ENCODE data around the gene NAP1L4.
A peak's percentile ranks its signal among the peaks of the same experiment; 100 is the strongest.

The NAP1L4 gene

DNA sequence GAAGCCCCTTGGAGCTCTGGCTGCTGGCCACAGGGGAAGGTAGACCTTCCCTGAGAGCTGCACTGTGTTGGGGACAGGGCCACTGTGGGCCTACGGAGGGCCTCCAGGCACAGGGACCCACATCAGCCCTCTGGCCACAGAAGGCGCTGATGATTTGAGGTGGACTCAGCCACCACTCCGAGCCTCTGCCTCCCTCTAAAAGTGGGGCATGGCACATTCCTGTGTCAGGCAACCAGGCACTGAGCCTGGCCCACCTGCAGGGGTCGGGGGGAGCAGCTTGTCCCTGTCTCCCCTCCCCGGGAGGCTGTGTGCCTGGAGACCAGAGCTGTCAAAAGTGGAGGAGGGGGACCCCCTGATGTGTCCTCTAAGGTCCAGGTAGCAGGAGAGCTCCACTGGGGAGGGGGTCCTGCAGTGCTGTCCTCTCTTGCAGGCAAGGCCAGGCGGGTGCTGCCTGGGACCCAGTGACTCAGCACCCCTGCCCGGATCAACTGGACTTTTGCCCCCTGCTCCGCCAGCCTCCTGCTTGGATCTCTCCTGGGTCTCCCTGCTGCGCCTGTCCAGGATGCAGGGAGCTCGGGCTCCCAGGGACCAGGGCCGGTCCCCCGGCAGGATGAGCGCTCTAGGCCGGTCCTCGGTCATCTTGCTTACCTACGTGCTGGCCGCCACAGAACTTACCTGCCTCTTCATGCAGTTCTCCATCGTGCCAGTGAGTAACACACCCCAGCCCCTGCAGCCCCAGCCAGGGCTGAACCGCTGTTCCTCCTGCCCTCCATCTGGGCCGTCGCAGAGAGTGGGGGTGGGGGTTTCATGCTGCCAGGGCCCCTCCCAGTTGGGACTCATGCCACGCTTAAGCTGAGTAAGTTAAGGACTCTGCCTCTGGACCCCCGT lies 89.1 kb downstream of the NAP1L4 start:
- DNase-seq, result no peak

- peak; percentile 90 for DNase-seq
Observed at GRCh38 chr11:2901854-2902783, 90.0 kb downstream of the NAP1L4 start.

DNA sequence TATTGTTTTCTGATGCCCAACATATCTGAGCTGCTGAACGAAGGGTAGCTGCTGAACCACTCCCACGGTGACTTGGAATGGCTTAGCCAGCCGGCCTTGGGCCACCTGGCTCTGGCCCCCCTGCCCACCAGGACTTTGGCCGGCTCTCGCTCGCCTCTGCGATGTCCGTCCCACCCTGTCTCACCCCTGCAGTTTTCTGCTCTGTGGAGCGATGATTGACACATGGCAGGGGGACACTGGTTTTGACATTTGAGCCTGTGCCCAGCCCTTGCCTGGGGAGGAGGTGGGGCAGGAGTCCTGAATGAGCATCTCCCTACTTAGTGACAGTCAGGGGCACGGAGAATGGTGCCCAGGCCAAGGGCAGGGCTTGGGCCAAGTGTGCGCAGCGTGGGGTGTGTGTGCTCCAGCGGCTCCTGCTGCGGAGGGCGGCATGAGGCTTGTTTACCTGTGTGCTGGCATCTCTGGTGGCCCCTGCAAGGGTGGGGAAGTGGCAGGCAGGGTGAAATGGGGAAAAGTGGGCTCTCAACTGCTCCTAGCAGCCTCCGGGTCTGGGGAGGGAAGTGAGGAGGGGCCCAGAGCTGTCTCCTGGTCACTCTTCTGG lies 90.8 kb downstream of the NAP1L4 start:
- DNase-seq, result no peak

DNA sequence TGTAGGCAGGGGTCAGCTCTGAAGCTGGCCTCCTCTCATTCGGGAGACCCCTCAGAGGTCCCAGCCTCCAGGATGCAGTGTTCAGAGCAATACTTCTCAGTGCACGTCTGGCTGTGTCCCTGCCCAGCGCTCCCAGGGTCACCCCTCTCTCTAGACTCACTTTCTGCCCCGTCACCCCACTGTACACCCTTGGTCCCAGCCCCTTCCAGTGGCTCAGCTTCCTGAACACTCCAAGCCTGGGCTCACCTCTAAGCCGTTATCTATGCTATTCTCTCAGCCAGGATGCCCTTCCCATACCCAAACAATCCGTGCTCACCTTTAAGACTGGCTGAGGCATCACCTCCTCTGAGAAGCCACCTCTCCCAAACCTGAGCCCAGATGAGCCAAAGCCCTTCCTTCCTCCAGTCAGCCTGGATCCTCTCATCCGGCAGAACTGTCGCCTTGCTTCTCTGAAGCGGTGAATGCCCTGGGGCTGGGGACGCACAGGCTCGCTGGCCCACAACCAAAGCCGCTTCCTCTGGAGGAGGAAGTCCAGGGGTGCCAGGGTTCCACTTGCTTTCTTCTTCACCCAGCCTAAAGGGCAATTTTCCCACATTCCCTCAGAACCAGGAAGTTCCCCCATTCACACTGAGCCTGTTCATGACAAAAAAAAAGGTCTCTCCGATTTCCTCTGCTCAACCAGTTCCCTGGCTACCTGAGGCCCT lies 92.9 kb downstream of the NAP1L4 start:
- DNase-seq, result no peak

DNA sequence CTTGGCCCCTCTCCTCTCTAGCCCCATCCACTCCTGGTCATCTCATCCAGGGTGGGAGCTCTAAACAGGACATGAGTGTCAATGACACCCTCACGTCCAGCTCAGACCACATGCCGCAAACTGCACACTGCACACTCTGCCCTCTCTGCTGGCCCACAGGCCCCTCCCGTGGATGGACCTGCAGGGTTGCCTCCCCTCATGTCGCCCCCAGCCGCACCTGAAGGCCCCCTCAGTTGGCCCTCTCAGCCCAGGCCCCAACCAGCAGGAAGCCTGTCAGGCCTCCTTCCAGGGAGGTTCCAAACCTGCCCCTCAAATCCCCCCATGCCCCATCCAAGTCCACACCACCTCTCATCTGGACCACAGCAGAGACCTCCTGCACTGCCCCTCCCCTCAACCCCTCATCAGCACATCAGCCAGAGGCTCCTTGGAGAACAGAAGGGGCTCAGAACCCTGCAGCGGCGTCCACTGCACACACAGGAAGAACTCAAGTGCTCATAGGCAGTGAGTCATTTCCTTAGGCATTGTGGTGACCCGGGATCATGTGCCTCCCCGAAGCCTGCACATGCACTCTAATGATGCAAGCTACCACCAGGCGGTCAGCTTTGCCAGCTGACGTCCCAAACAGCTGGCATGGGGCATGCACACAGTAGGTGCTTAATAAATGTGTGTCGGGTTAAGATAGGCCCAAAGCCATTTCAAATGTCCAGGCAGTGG lies 93.6 kb downstream of the NAP1L4 start:
- DNase-seq, result peak; percentile 39

DNA sequence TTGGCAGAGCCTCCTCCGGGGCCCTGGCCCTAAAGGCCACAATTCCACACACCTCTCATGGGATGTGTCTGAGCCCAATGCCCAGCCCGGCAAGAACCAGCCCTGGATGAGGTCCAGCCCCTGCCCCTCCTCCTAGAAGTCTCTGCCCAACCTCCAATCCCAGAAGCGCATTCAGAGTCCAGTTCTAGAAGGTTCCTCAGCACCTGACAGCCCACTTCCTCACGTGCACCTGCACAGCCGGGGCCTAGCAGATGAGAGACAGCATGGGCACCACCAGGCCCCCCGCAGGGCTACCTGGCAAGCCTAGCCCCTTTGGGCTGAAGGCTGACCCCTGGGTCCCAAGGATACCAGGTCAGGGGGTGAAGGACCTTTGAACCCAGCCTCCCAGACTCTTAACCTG lies 95.1 kb downstream of the NAP1L4 start:
- DNase-seq, result no peak

DNA sequence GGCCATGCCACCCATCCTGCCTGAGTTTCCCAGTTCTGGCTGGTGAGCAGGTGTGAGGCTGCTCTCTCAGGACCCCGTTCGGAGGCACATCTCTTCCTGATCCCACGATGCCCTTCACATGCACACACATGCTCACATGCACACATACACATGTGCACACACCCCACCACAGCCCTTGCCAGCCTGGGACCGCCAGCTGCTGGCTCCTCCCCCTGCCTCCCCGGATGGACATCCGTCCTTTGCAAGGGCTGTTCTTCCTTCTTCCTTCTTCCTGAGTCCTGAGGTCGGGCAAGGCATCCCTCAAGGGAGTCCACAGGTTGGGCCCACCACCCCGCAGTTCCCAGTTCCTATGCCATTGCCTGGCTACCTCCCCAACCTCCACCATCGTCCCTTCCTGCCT lies 96.1 kb downstream of the NAP1L4 start:
- DNase-seq, result no peak

Measured in stimulated activated CD4-positive, alpha-beta T cell treated with anti-CD3 and anti-CD28 coated beads, Interleukin-4, amount 100 ng/mL, for 1 hour (primary cell).